ENCODE measurements around the gene KLF13.

Gene KLF13

GRCh38 chr15:31326156-31326874 lies at the start of gene KLF13:
Gene KLF13, plus strand, starts transcription at chr15:31326835. Its CDS starts 378 bp downstream, at chr15:31327213.
- DNase-seq = peak; percentile 99

DNA sequence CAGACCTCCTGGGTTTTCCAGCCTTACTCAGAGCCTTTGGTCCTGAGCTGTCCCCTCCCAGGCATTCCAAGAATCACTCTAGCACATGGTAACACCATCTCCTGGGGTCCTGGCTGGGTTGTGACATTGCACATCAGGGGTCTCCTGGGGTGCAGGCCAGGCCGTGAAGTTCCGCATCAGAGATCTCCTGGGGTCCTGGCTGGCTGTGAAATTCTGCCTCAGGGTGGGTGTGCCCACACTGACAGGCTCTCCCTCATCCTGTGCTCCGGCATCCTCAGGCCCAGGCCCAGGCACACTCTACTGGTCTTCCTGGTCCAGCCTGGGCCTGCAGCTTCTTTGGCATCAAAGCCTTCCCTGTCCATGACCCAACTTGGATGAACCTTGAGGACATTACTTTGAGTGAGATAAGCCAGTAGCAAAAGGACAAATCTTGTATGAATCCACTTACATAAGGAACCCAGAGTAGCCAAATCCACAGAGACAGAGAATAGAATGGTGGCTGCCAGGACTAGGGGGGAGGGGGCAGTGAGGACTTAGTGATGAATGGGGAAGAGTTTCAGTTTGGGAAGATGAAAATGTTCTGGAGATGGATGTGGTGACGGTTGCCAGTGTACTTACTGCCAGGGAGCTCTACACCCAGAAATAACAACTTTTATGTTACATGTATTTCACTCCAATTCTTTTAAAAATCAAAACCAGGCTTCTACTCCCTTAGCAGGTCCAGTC lies 49.1 kb upstream of the KLF13 start:
- DNase-seq = no peak

DNA sequence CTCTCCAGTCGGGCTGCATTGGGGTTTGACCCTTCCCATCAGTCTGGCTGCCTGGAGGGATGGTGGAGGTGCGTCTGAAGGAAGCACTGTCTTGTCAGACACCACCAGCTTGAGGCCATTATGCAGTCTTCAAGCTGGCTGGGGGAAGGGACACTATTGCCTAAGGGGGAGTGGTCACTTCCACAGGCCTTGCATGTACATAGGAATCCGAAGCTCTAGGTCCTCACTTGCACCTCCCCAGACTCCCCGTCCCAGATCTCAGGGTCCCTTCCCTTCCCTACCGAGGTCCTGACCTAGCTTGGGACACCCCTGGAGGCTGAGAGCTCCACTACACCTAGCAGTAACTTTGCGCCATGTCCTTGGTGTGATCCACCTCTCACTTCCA lies 48.6 kb upstream of the KLF13 start:
- no peak for DNase-seq

DNA sequence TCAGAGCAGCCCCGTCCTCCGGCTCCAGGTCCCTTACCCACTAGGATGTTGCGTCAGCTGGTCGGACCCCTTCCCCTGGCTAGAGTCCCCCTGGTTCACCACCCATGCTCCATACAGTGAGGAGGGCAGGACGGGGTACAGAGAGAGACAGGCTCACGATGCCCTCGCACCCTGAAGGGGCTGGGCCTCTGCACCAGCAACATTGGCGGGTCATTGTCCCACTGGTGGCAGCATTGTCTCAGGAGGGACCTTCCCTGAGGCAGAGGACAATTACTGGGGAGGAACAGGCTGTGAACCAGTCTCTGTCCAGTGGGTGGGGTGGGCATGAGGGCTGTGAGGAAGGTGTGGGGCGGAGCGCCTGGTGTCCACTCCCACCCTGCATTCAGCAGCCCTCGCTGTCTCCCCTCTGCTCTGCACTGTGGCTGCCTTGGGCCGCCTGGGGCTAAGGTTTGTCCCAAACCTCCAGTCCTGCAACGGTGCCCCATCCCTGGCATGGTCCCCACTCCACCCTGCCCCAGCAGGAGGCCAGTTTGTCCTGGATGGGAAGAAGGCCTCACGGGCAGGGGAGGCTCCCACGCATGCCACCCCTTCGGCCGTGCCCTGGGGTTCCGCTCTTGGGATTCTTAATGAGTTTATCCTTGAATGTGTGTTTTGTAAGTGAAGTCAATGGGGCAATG lies 48.0 kb upstream of the KLF13 start:
- DNase-seq = no peak

DNA sequence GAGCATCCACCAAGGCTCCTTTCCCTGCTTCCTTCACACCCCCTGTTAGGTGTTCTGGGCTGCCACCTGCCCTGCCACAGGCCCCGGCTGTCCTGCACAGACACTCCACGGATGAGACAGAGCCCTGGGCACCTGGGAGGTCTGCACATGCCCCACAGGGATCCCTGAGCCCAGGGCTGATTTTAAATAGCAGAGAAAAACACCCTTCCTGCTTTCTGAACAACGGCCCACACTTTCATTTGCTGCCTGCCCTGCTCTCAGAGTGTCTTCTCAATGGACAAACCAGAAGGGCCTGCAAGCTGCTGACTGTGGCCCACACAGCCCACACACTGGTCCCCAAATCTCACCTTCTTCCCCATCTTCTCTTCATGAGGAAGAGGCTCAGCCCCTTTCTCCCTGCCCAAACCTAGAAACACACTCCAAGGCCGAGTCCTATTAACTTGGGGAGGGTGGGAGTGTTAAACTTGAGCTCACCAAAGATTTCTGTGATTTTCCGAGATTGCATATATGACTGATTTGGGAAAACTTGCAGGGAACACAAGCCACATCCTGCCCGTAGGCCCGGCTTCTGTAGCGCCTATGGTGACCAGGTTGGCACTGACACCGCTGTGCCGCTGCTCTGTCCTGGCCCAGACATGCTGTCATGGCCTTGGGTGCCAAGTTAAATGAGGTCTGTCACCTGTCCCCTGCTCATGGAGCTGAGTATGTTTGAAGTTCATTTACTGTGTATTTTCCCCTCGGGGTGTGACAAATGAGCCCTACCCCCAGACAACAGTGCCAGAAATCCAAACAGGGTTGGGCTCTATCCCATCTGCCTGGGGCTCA lies 47.2 kb upstream of the KLF13 start:
- no peak for DNase-seq

- no peak for DNase-seq
These were observed 46.4 kb upstream of the KLF13 start for GRCh38 chr15:31280046-31280830.

GRCh38 chr15:31280831-31281216 lies 45.8 kb upstream of the KLF13 start:
- DNase-seq = no peak

DNA sequence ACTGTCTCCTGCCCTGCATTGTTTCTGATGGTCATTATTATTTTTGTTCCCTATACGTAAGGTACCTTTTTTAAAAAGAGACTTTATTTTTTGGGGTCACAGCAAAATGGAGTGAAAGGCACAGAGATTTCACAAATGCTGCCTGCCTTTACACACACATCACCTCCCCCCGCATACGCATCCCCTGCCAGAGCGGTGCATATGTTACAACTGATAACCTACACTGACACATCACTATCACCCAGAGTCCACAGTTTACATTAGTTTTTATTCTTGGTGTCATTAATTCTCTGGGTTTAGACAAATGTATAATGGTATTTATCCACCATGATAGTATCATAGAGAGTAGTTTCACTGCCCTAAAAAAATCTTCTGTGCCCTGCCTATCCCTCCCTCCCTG lies 43.6 kb upstream of the KLF13 start:
- DNase-seq = no peak

DNA sequence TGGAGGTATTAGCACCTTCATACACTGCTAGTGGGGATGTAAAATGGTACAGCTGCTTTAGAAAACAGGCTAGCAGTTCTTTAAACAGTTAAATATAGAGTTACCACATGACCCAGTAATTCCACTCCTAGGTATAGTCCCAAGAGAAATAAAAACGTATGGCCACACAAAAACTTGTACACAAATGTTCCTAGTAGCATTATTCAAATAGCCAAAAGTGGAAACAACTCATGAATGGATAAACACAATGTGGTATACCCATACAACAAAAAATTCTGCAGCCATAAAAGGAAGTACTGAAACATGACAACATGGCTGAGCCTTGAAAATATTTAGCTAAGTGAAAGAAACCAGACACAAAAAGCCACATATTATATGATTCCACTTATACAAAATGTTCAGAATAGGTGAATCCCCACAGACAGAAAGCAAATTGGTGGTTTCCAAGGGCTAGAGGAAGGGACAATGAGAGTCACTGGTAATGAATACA lies 40.8 kb upstream of the KLF13 start:
- DNase-seq = no peak

- no peak for DNase-seq
These were observed 35.5 kb upstream of the KLF13 start for GRCh38 chr15:31291048-31291578.

GRCh38 chr15:31292391-31293015 lies 34.1 kb upstream of the KLF13 start:
- no peak for DNase-seq

DNA sequence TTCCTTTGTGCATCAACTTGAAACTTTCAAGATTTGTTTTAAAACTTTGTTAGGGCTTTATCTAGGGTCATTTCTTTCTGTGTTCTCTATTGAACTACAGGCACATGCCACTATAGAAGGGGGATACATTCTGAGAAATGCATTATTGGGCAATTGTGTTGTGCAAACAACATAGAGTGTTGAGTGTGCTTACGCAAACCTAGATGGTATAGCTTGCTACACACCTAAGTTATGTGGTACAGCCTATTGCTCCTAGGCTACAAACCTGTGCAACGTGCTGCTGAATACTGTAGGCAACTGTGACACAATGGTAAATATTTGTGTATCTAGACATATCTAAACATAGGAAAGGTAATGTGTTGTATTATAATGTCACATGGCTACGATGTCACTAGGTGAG lies 33.0 kb upstream of the KLF13 start:
- DNase-seq = no peak

DNA sequence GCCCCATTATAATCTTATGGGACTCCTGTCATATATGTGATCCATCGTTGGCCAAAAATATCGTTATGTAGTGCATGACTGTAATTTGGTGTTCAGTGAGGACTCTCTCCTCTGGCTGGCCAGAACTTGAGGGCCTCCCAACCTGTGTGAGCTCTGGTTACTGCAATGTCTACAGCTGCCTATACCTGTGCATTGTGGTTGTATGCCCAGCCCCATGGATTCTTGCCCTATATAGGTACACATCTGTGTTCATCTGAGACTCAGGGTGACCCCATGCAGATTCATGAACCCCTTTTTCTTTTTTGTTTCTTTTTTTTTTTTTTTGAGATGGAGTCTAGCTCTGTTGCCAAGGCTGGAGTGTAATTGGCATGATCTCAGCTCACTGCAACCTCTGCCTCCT lies 32.6 kb upstream of the KLF13 start:
- DNase-seq = no peak

GRCh38 chr15:31295658-31296057 lies 31.0 kb upstream of the KLF13 start:
- no peak for DNase-seq

DNA sequence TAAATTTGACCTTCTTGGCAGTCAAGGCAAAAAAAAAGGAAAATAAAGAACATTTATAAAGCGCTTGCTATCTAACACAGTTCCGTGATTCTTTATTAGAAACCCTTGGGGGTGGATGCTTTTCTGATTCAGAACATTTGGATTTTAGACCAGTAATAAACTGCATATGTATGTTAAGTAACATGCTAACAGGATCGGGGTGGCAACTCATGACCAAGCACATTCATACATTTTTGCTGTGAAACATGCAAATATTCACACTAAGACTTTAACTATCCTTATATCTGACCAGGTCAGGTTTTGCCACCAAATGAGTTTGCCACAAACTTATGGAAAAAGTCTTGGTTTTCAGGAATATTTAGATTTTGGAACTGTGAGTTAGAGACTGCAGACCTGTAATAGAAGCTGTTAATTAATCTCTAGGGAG lies 30.4 kb upstream of the KLF13 start:
- DNase-seq = no peak

- DNase-seq = no peak
These were observed 29.7 kb upstream of the KLF13 start for GRCh38 chr15:31296646-31297574.

DNA sequence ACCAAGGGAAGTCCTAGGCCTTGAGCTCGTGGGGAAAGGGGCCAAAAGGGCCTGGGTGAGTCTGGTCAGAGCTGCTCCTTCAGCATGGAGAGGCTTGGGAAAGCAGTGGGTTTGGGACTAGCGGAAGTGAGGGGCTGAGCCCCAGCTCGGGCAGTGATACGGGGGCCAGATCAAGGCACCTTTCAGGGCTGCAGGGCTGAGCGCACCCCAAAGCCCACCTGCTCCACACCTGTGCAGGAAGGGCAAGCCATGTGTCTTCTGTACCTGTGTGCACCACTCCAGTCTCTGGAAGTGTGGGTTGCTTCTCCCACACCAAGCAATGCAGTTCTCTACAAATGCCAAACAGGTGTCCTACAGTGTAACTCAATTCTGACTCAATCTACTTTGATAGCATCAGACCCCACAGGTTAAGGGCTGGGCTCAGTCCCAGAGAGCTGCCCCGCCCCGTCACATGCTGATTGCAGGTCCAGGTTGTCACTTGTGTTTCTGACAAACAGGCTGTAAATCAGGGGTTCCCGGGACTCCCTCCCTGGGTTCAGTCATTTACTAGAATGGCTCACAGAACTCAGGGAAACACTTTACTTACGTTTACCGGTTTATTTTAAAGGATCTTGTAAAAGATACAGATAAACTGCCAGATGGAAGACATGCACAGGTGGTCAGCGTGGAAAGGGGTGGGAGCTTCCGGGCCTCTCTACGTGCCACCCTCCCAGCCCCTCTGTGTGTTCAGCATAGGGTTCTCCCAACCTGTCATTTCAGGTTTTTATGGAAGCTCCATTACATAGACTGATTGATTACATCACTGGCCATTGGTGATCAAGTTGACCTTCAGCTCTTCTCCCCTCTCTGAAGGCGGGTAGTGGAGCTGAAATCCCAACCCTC lies 28.8 kb upstream of the KLF13 start:
- no peak for DNase-seq

DNA sequence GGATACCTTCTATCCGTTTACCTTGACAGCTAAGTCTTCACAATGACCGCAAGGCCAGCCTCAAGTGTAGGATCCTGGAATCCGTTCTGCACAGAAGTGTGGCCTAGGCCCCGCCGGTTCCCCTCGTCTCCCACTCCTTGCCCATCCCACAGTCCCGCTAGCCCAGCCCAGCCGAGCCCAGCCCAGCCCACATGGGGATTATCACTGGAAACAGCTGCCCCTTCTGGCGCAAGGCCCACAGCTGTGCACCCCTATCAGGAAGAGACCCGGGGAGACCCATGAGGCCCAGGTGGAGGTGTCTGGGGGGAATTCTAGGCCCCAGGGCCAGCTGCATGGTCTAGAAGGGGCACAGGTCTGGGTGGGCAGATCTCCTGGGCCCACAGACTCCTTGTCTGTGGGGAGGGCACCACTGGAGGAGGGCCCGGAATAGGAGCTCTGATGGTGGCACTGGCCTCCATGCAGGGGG lies 27.9 kb upstream of the KLF13 start:
- no peak for DNase-seq

DNA sequence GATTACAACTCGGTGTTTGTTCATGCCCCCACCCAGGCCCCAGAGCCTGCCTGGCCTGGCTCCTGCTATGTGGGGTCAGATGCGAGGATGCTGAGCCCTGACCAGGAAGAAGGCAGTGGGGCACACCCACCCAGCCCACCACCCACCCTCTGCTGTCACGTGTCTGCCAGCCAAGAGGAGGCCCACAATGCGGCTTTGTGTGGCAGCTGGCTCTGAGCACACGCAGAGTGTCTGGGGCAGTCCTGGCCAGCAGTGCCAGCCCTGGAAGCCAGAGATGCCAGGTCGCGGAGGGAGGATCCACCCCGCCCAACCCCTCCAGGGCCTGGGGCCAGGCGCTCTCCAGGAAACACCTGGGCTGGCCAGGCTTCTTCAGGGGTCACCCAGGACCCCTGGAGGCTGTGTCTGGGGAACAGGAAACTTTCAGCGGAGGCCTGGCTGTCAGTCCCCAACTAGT lies 26.4 kb upstream of the KLF13 start:
- DNase-seq = no peak

Measured in activated CD4-positive, alpha-beta T cell treated with anti-CD3 and anti-CD28 coated beads, Interleukin-10, Interleukin-2, amounts not matched to agents 100 ng/mL and 50 ng/mL, durations not matched to agents 16 hours and 8 hours (primary cell).